ENCODE data around the gene ARPC5.

Gene ARPC5

GRCh38 chr1:183675883-183676585, 40.5 kb upstream of the ARPC5 start:
- no peak for TF ChIP-seq CTCF (IDR thresholded peaks at IDR 0.05)
- Histone ChIP-seq H3K79me2 (peaks cover 4% of the 10 kb centered on the region), H3K9ac (no peak overlapping the region), H3K4me3 (ENCODE audit: low read depth, low read length) (no peak overlapping the region), H3K9me3 (ENCODE audit: control insufficient read depth, low read length) (no peaks in the 10 kb centered on the region), H2AFZ (no peak overlapping the region), H3K27ac (no peak overlapping the region), H3K27me3 (ENCODE audit: control insufficient read depth, insufficient read depth, low read length) (no peaks in the 10 kb centered on the region), H3K4me2 (ENCODE audit: low read length) (no peak overlapping the region), H3K4me1 (no peaks in the 10 kb centered on the region), H3K36me3 (ENCODE audit: control insufficient read depth, insufficient read depth, low read length) (no peaks in the 10 kb centered on the region)

DNA sequence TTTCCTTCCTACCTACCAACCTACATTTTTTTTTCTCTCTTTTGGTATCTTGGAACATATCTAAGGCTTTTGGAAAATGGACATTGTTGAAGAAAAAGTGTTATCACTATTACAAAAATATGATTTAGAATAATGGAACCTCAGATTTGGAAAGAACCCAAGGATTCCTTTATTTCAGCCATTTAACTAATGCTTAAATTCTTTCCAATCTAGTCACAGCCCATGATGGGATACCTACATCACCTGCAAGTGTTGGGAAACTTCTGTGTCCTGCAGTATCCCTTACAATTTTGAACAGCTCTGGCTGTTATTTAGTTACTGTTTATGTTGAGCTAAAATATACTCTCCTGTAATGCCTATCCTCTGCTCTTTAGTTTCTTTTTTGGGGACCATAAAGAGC, 39.8 kb upstream of the ARPC5 start:
- Histone ChIP-seq H3K9ac (no peak overlapping the region), H3K36me3 (ENCODE audit: control insufficient read depth, insufficient read depth, low read length) (no peaks in the 10 kb centered on the region), H3K4me1 (no peaks in the 10 kb centered on the region), H3K4me3 (ENCODE audit: low read depth, low read length) (no peak overlapping the region), H3K4me2 (ENCODE audit: low read length) (no peak overlapping the region), H3K79me2 (peaks cover 4% of the 10 kb centered on the region), H3K9me3 (ENCODE audit: control insufficient read depth, low read length) (no peaks in the 10 kb centered on the region), H2AFZ (no peak overlapping the region), H3K27ac (no peak overlapping the region), H3K27me3 (ENCODE audit: control insufficient read depth, insufficient read depth, low read length) (no peaks in the 10 kb centered on the region)
- no peak for TF ChIP-seq CTCF (IDR thresholded peaks at IDR 0.05)

- Histone ChIP-seq H3K27me3 (ENCODE audit: control insufficient read depth, insufficient read depth, low read length) (no peaks in the 10 kb centered on the region), H3K36me3 (ENCODE audit: control insufficient read depth, insufficient read depth, low read length) (no peaks in the 10 kb centered on the region), H3K4me3 (ENCODE audit: low read depth, low read length) (no peak overlapping the region), H2AFZ (no peak overlapping the region), H3K79me2 (peaks cover 5% of the 10 kb centered on the region), H3K4me2 (ENCODE audit: low read length) (no peak overlapping the region), H3K9me3 (ENCODE audit: control insufficient read depth, low read length) (no peaks in the 10 kb centered on the region), H3K9ac (no peak overlapping the region), H3K4me1 (no peaks in the 10 kb centered on the region), H3K27ac (no peak overlapping the region)
- TF ChIP-seq CTCF (IDR thresholded peaks at IDR 0.05), result no peak
Observed at GRCh38 chr1:183674886-183675285, 39.3 kb upstream of the ARPC5 start.

DNA sequence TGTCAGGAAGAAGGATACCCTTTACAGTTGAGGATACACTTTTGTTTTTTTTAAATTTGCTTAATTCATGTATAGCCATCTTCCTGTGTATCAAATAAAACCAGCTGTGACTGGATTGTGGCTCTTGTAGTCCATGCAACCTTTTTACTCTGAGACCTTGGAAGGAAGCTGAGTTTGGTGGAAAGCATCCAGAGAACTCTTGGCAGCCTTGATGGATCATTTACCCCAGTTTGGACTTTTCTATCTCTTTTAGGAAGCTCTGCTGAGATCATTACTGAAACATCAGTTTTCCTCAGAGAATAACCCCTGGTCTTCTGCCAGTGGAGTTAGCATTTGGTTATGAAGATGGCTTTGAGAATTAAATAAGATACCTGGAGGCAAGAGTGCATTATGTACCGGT, 38.8 kb upstream of the ARPC5 start:
- Histone ChIP-seq H3K9me3 (ENCODE audit: control insufficient read depth, low read length) (no peaks in the 10 kb centered on the region), H3K79me2 (peaks cover 2% of the 10 kb centered on the region), H3K27me3 (ENCODE audit: control insufficient read depth, insufficient read depth, low read length) (no peaks in the 10 kb centered on the region), H3K4me2 (ENCODE audit: low read length) (no peak overlapping the region), H3K4me3 (ENCODE audit: low read depth, low read length) (no peak overlapping the region), H3K4me1 (no peaks in the 10 kb centered on the region), H3K36me3 (ENCODE audit: control insufficient read depth, insufficient read depth, low read length) (no peaks in the 10 kb centered on the region), H3K9ac (no peak overlapping the region), H3K27ac (no peak overlapping the region), H2AFZ (no peak overlapping the region)
- TF ChIP-seq CTCF (IDR thresholded peaks at IDR 0.05), result no peak

Measured in parathyroid adenoma (tissue), 2 donors.